NB4 (cell line): Measurements from ENCODE around the gene TRIM38.

ENCODE experiments used
- CTCF ChIP-seq: IDR thresholded peaks from one replicate; pipeline ENCODE4 v1.5.1; 2012; ENCODE audit warnings: low read depth, low read length
- POLR2A ChIP-seq: IDR thresholded peaks from 2 replicates; pipeline ENCODE4 v1.6.1; 2011; ENCODE audit warnings: mild to moderate bottlenecking; ENCODE audit not compliant: insufficient read length; ENCODE audit errors: extremely low read depth
- TF ChIP-seq, protein P1 (sequence below): IDR thresholded peaks from 2 replicates; pipeline ENCODE4 v1.6.1; 2011; ENCODE audit warnings: low read depth, low read length

- no peak for TF ChIP-seq CTCF
- no peak for TF ChIP-seq POLR2A
- TF ChIP-seq, protein P1, sequence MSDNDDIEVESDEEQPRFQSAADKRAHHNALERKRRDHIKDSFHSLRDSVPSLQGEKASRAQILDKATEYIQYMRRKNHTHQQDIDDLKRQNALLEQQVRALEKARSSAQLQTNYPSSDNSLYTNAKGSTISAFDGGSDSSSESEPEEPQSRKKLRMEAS: no peak
Measured at GRCh38 chr6:25972902-25973301, 10.3 kb downstream of the TRIM38 start.
